HepG2 (cell line): Measurements from ENCODE around the gene PSMC5. TPM values are rescaled to one million over a fixed set of nuclear protein-coding genes. Genes with fewer than 3 reads are reported as not detected.

Source experiments
- polyA plus RNA-seq, 8 experiments: library from polyadenylated mRNA; depleted of rRNA in 3 of 8; stranded (reverse) in 7 of 8; unstranded in 1 of 8; fragments of >200 nt; fragmentation: Illumina TruSeq in 4 of 8; extraction: Trizol in 4 of 8; gene quantifications; 2 replicates each; pipeline versions ENCODE4 v1.2.1 to v1.2.3, GENCODE V29; 2011 to 2016; ENCODE audit warnings: low read depth in 4 of 8, missing spikeins in 1 of 8, mixed read lengths in 1 of 8; ENCODE audit not compliant: insufficient read depth in 1 of 8
- total RNA-seq, 5 experiments: library from RNA; depleted of rRNA; stranded (reverse); fragments of >200 nt; fragmentation: Illumina TruSeq; extraction: Trizol; gene quantifications; 2 replicates each; pipeline ENCODE4 v1.2.3, GENCODE V29; 2016; ENCODE audit warnings: low read depth in 1 of 5

Gene PSMC5
- total and polyA plus RNA-seq, 2 of the 13 experiments (the other 11 are each of a cell fraction or from before 2014, with no cell fraction given), result 35.3 to 128 TPM

Other genes with a start within 250 kb of the PSMC5 start
- 53.6 and 57.6 TPM in 2 replicates for gene TACO1, start 226.5 kb upstream of the PSMC5 start, total RNA-seq (2016; rRNA removed; fragmentation: Illumina TruSeq; extraction: Trizol)
- gene TACO1, start 226.5 kb upstream of the PSMC5 start, polyA plus RNA-seq (2011; rRNA removed), result 33.3 and 34.7 TPM in 2 replicates
- gene MAP3K3, start 205.0 kb upstream of the PSMC5 start, total RNA-seq (2016; rRNA removed; fragmentation: Illumina TruSeq; extraction: Trizol), result 15.9 and 21.8 TPM in 2 replicates
- gene MAP3K3, start 205.0 kb upstream of the PSMC5 start, polyA plus RNA-seq (2011; rRNA removed), result 17.7 and 21.7 TPM in 2 replicates
- gene LIMD2, start 127.3 kb upstream of the PSMC5 start, total RNA-seq (2016; rRNA removed; fragmentation: Illumina TruSeq; extraction: Trizol), result 6.9 and 9.0 TPM in 2 replicates
- 20.8 and 26.5 TPM in 2 replicates for gene LIMD2, start 127.3 kb upstream of the PSMC5 start, polyA plus RNA-seq (2011; rRNA removed)
- gene STRADA, start 85.6 kb upstream of the PSMC5 start, total RNA-seq (2016; rRNA removed; fragmentation: Illumina TruSeq; extraction: Trizol), result 16.1 and 17.9 TPM in 2 replicates
- gene STRADA, start 85.6 kb upstream of the PSMC5 start, polyA plus RNA-seq (2011; rRNA removed), result 17.3 and 17.6 TPM in 2 replicates
- gene CCDC47, start 53.8 kb upstream of the PSMC5 start, total RNA-seq (2016; rRNA removed; fragmentation: Illumina TruSeq; extraction: Trizol), result 61.6 and 99.5 TPM in 2 replicates
- 54.4 and 59.3 TPM in 2 replicates for gene CCDC47, start 53.8 kb upstream of the PSMC5 start, polyA plus RNA-seq (2011; rRNA removed)
- 81.5 and 87.2 TPM in 2 replicates for gene DDX42, start 53.3 kb upstream of the PSMC5 start, total RNA-seq (2016; rRNA removed; fragmentation: Illumina TruSeq; extraction: Trizol)
- gene DDX42, start 53.3 kb upstream of the PSMC5 start, polyA plus RNA-seq (2011; rRNA removed), result 92.9 and 104 TPM in 2 replicates
- gene FTSJ3, start 232 bp downstream of the PSMC5 start, total RNA-seq (2016; rRNA removed; fragmentation: Illumina TruSeq; extraction: Trizol), result 55.8 and 64.2 TPM in 2 replicates
- 26.0 and 33.3 TPM in 2 replicates for gene FTSJ3, start 232 bp downstream of the PSMC5 start, polyA plus RNA-seq (2011; rRNA removed)
- 139 and 150 TPM in 2 replicates for gene SMARCD2, start 15.3 kb downstream of the PSMC5 start, total RNA-seq (2016; rRNA removed; fragmentation: Illumina TruSeq; extraction: Trizol)
- 122 and 128 TPM in 2 replicates for gene SMARCD2, start 15.3 kb downstream of the PSMC5 start, polyA plus RNA-seq (2011; rRNA removed)
- gene CSH2, start 46.2 kb downstream of the PSMC5 start, total RNA-seq (2016; rRNA removed; fragmentation: Illumina TruSeq; extraction: Trizol), result not detected in 2 replicates
- gene CSH2, start 46.2 kb downstream of the PSMC5 start, polyA plus RNA-seq (2011; rRNA removed), result not detected in 2 replicates
- not detected in 2 replicates for gene GH2, start 54.5 kb downstream of the PSMC5 start, total RNA-seq (2016; rRNA removed; fragmentation: Illumina TruSeq; extraction: Trizol)
- not detected in 2 replicates for gene GH2, start 54.5 kb downstream of the PSMC5 start, polyA plus RNA-seq (2011; rRNA removed)
- gene CSH1, start 69.1 kb downstream of the PSMC5 start, total RNA-seq (2016; rRNA removed; fragmentation: Illumina TruSeq; extraction: Trizol), result not detected in 2 replicates
- gene CSH1, start 69.1 kb downstream of the PSMC5 start, polyA plus RNA-seq (2011; rRNA removed), result not detected in 2 replicates
- gene CSHL1, start 83.8 kb downstream of the PSMC5 start, total RNA-seq (2016; rRNA removed; fragmentation: Illumina TruSeq; extraction: Trizol), result not detected in 2 replicates
- not detected in 2 replicates for gene CSHL1, start 83.8 kb downstream of the PSMC5 start, polyA plus RNA-seq (2011; rRNA removed)
- gene GH1, start 91.4 kb downstream of the PSMC5 start, total RNA-seq (2016; rRNA removed; fragmentation: Illumina TruSeq; extraction: Trizol), result not detected in 2 replicates
- not detected in 2 replicates for gene GH1, start 91.4 kb downstream of the PSMC5 start, polyA plus RNA-seq (2011; rRNA removed)
- not detected in 2 replicates for gene CD79B, start 104.9 kb downstream of the PSMC5 start, total RNA-seq (2016; rRNA removed; fragmentation: Illumina TruSeq; extraction: Trizol)
- 0.21 TPM in 1 of 2 replicates, not detected in the other for gene CD79B, start 104.9 kb downstream of the PSMC5 start, polyA plus RNA-seq (2011; rRNA removed)
- 0.02 TPM in 1 of 2 replicates, not detected in the other for gene SCN4A, start 145.5 kb downstream of the PSMC5 start, total RNA-seq (2016; rRNA removed; fragmentation: Illumina TruSeq; extraction: Trizol)
- gene SCN4A, start 145.5 kb downstream of the PSMC5 start, polyA plus RNA-seq (2011; rRNA removed), result 0.03 and 0.04 TPM in 2 replicates
- 0.07 and 0.11 TPM in 2 replicates for gene PRR29, start 170.9 kb downstream of the PSMC5 start, total RNA-seq (2016; rRNA removed; fragmentation: Illumina TruSeq; extraction: Trizol)
- gene PRR29, start 170.9 kb downstream of the PSMC5 start, polyA plus RNA-seq (2011; rRNA removed), result 0.08 and 0.20 TPM in 2 replicates
- 7.9 and 10.9 TPM in 2 replicates for gene ICAM2, start 193.2 kb downstream of the PSMC5 start, total RNA-seq (2016; rRNA removed; fragmentation: Illumina TruSeq; extraction: Trizol)
- gene ICAM2, start 193.2 kb downstream of the PSMC5 start, polyA plus RNA-seq (2011; rRNA removed), result 20.8 and 21.4 TPM in 2 replicates